ENCODE measurements around the gene AKAP8L.

Gene AKAP8L

DNA sequence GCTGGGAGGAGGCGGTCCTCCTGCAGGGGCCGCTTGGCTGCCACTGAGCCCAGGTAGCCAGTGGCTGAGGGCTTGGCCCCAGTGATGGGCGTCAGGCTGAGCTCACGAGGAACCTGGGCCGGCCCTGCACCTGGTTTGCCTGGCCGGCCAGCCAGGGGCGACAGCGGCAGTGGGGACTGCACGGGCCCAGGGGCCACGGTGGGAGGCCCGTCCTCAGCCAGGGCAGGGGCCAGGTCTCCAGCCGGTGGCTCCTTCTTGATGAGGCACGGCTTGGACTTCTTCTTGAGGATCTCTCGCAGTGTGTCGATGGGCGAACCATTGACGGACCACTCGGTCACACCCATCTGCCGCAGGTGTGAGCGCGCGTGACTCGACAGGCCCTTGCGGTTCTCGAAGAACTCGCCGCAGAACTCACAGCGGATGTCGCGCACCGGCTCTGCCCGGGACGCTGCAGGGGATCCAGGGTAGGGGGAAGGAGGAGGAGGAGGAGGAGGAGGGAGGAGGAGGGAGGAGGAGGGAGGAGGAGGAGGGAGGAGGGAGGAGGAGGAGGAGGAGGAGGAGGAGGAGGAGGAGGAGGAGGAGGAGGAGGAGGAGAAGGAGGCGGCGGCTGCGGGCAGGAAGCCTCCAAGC, 6.6 kb upstream of the AKAP8L start:
- POLR2A ChIA-PET = no interaction called here
- CTCF ChIA-PET = no interaction called here
- DNase-seq (ENCODE audit: extremely low spot score) = no peak
- no peak for TF ChIP-seq CTCF (IDR thresholded peaks at IDR 0.05; ENCODE audit: control extremely low read depth, extremely low read depth, low read depth, missing control alignments)

DNA sequence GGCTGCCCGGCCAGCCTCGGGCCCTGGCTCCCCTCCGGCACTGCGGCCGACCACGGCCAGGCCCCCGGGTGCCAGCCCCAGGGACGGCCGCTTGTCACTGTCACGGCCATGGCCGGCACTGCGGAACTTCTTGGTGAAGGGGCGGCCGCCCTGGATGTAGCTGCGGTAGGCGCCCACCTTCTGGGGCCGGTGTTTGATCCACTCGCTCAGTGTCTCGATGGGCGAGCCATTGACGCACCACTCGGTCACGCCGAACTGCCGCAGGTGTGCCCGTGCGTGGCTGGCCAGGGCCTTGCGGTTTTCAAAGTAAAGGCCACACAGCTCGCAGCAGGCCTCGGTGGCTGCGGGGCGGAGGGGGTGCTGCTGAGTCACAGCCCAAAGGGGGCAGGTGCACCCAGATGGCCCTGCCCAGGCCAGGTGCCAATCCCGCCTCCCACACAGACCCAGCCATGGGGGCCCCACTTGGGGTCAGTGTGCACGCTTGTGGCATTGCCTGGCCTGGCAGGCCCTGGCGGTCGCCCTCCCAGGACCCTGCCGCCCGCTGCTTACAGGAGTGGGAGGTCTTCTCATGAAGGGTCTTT, 6.0 kb upstream of the AKAP8L start:
- no peak for DNase-seq (ENCODE audit: extremely low spot score)
- TF ChIP-seq CTCF (IDR thresholded peaks at IDR 0.05; ENCODE audit: control extremely low read depth, extremely low read depth, low read depth, missing control alignments) = no peak
- ChIA-PET POLR2A (no interaction called here), CTCF (no interaction called here)

GRCh38 chr19:15424121-15424520, 5.3 kb upstream of the AKAP8L start:
- ChIA-PET CTCF (no interaction called here), POLR2A (no interaction called here)
- no peak for TF ChIP-seq CTCF (IDR thresholded peaks at IDR 0.05; ENCODE audit: control extremely low read depth, extremely low read depth, low read depth, missing control alignments)

DNA sequence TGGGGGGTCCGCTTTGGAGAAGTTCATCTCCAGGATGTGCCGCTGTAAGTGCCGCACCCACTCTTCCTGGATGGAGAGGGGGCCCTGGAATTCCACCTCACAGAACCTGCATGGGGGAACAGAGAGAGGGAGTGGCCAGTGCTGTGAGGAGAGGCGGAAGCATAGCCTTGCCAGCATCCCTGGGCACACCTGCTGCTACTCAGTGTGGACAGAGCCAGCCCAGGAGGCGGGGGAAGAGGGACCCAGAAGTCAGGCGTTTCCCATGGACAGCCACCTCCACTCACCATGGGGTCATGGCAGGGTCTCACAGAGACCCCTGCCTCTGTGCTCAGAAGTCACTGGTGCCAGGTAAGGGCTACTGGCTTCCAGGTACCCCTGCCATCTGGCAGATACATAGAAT, 4.3 kb upstream of the AKAP8L start:
- DNase-seq (ENCODE audit: extremely low spot score) = no peak
- POLR2A ChIA-PET = no interaction called here
- CTCF ChIA-PET = no interaction called here
- no peak for TF ChIP-seq CTCF (IDR thresholded peaks at IDR 0.05; ENCODE audit: control extremely low read depth, extremely low read depth, low read depth, missing control alignments)

More at GRCh38 chr19:15424121-15424520, 5.3 kb upstream of the AKAP8L start:
- no peak for DNase-seq (ENCODE audit: extremely low spot score)

DNA sequence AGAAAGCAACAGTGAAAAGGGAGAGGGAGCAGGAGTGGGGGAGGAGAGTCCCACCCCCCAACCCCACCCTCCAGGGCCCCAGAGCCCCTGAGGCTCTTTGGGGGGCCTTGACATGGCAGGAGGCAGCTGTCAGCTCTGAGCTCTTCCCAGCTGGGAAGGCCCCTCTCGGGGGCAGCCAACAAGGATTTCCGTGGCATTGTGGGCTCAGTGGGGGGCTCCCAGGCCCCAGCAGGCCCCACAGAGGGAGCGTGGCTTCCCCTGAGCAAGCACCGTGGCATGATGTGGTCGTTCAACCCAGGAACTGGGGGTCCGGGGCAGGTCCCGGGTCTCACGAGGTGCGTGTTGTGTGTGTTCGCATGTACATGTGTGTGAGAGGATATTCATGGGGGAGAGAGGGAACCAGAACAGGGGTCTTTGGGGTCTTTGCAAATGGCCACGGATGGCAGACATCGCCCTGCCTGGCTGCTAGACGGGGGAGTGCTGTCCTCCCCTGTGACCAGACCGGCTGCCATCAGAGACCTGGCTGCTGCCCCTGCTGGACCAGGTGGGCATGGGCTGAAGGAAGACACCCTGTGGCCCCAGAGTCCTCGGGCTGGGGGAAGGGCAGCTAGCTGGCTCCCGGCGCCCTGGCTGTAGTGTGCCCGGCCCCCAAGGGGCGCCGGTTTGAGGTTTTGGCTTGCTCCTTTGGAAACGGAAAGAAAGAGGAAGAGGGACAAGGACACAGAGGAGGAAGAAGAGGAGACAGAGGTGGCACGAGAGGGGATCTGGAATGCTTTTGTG, 3.7 kb upstream of the AKAP8L start:
- CTCF ChIA-PET = interaction anchor here (4.0 kb wide), 2 partner anchors 8 to 132 kb away, joined by 44 to 50 read pairs; no protein-coding TSS in a partner anchor
- TF ChIP-seq CTCF (IDR thresholded peaks at IDR 0.05; ENCODE audit: control extremely low read depth, extremely low read depth, low read depth, missing control alignments) = no peak
- POLR2A ChIA-PET = interaction anchor here (1.2 to 1.3 kb wide), 2 partner anchors 9 to 35 kb away, joined by 3 read pairs; no protein-coding TSS in a partner anchor
- no peak for DNase-seq (ENCODE audit: extremely low spot score)

- no peak for TF ChIP-seq CTCF (IDR thresholded peaks at IDR 0.05; ENCODE audit: control extremely low read depth, extremely low read depth, low read depth, missing control alignments)
- DNase-seq (ENCODE audit: extremely low spot score) = no peak
- ChIA-PET POLR2A (interaction anchor here (1.2 to 1.3 kb wide), 2 partner anchors 10 to 34 kb away, joined by 3 read pairs; no protein-coding TSS in a partner anchor), CTCF (interaction anchor here (4.0 kb wide), 2 partner anchors 8 to 132 kb away, joined by 44 to 50 read pairs; no protein-coding TSS in a partner anchor)
Observed at GRCh38 chr19:15421721-15422260, 3.0 kb upstream of the AKAP8L start.

Measured in GM10248 (cell line).